Measurements from ENCODE around the gene COL17A1. TPM values are rescaled to one million over a fixed set of nuclear protein-coding genes. Genes with fewer than 3 reads are reported as not detected.

COL17A1 gene
- polyA plus RNA-seq, 3 donors = 0.27 to 0.97 (median 0.29) TPM

DNA sequence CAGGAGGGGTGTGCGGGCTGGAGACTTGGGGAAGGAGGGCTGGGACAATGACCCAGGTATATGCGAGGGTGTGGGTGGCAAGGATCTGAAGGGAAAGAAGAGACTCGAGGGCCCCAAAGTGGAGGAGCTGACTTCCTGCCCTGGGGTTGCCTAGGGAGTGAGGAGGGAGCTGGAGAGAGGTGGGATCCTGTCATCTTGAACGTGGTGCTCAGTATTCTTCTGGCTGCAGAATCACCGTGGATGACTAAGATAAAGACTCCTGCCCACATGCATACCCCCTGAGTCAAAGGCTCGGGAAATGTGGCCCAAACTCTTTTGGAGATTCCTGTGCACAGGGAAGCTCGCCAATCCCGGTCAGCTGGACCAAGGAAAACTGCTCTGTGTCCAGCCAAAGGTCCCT lies 31.2 kb downstream of the COL17A1 start:
- DNase-seq (ENCODE audit: low read depth in 3 of 3, low spot score in 2 of 3) = no peak

DNA sequence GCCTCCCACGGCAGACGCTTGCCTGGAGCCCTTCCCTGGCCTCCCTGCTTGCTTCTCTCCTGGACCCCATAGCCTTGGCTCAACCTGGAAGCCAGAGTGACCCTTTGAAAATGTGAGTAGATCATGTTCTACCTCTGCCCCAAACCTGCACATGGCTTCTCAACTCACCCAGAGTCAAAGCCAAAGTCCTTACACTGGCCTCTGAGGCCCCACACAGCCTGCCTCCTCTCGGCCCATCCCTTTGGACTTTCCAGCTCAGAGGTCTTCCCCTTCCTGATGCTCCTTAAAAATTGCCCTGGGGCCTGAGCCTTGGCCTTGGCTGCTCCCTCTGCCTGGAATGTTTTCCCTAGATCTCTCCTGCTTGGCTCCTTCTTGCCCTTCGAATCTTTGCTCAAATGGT lies 32.5 kb downstream of the COL17A1 start:
- no peak for DNase-seq (ENCODE audit: low read depth in 3 of 3, low spot score in 2 of 3)

DNA sequence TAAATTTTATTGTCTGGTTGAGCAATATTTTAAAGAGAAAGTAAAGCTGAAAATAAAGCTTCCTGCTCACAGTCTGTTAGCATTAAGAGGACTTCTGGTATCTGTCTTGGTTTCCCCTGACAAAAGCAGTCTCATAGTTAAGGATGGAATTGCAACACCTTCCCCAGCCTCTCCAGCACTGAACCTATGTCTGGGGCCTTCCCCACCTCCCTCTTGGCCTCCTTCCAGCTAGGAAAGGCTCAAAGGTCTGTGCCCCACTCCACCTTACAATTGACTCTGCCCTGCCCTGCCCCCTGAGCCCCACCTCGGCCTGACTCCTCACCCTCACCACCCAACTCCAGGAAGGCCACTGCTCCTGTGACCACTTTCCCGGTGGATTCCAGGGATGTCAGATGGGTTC lies 33.2 kb downstream of the COL17A1 start:
- DNase-seq (ENCODE audit: low read depth in 3 of 3, low spot score in 2 of 3) = no peak

DNA sequence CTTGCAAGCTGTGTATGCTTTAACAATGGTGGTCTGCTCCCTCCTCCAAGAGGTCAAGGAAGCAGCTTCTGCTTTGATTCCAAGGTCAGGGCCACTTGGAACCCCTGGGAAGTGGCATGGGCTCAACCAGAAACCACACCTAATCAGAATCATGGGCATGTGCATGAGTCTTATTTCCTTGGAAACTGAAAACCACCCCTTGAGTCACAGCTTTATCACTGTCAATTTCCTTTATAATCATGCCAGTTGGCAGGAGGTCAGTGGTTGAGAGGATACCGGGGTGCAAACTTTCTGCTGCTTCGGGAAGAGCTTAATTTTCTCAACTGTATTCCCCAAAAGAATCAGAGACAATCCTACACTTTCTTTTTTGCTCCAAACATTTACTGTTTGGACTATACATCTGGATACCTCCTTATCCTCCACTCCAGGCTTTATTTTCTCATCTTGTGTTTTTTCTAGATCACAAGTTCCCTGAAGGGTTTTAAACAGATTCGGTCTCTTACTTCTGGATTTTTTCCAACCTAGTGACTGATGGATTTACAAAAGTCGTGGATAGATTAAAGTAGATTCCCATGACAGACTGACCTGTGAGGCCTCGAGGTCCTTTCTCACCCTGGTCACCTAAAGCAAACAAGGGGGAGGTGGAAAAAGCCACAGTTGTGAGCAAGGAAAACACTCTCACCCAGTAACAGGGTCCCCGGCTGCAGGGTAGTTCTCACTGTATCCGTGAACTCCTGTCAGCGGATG lies 36.0 kb downstream of the COL17A1 start:
- no peak for DNase-seq (ENCODE audit: low read depth in 3 of 3, low spot score in 2 of 3)

DNA sequence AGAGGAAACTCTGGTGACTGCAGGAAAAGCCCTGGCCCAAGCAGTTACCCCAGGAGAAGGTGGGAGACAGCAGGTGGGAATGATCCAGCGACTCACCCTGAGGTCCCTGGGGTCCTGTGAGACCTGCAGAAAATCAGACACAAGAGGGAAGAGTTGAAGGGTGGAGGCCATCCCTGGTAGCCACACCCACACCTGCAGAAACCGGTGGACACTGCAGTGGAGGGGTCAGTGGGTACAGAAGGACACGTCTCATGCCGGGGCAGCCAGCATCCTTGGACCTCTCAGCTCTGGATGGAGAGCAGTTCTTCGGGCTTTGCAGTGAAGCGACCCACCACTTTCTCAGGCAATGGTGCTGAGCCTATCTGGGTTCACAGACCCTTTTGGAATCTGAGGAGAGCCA lies 39.0 kb downstream of the COL17A1 start:
- DNase-seq (ENCODE audit: low read depth in 3 of 3, low spot score in 2 of 3) = no peak

DNA sequence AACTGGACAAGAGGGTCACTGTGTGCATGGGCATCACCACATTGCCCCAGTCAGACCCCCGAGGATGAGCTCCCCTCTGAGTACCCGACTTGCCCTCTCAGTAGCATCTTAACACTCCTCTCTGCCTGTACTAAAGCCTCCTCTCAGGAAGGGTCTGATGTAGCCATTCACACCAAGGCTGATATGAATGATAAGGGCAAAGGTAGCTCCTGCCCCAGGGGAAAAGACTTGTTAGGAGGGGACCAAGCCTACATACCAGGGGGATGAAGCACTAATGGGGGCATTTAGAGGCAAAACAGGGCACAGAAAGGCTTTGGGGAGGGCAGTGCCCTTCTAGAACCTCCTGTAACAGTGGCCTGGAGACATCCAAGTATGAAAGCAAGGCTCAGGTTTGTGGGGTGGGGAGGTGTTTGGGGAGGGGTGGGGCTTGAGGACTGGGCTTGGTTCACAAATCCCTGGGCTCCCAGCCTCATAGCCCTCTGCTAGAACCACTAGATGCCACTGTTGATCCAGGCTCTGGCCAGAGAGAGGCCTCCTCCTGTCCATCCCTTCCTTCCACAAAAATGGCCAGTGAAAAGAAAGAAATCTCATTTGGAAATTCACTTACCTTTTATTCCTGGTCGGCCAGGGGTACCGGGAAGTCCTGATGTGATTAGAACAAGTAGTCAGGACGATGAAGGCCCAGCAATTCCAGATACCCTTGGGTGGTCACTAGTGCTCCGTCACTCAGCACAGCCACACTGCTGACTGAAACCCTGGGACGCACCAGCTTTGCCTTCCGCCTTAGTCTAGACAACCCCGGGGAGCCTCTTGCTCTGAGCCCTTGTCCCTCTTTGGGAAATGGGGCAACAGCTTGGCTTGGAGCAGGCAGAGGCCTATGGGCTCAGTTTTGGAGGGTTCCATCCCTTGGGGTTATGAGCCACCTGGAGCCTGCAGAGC lies 40.3 kb downstream of the COL17A1 start:
- peak in 2 of 3 donors; percentile 14 to 49 for DNase-seq (ENCODE audit: low read depth in 3 of 3, low spot score in 2 of 3)

DNA sequence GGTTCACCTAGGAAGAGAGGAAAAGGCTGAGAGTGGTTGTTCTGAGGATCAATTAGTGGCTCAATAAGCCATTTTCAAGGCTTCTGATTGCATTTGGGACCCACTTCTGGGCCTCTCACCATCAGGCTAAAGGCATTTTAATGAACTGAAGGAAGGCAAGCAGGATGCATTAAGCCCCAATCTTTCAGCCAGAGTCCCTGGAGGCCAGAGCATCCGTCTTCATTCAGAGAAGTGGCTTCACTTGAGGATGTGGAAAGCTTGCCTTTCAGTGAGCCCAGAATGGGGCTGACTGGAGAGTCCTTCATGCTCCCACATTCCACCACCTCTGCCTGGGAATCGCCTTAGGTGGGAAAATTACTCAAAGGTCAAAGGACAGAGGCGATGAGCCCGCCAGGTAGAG lies 41.8 kb downstream of the COL17A1 start:
- DNase-seq (ENCODE audit: low read depth in 3 of 3, low spot score in 2 of 3) = no peak

DNA sequence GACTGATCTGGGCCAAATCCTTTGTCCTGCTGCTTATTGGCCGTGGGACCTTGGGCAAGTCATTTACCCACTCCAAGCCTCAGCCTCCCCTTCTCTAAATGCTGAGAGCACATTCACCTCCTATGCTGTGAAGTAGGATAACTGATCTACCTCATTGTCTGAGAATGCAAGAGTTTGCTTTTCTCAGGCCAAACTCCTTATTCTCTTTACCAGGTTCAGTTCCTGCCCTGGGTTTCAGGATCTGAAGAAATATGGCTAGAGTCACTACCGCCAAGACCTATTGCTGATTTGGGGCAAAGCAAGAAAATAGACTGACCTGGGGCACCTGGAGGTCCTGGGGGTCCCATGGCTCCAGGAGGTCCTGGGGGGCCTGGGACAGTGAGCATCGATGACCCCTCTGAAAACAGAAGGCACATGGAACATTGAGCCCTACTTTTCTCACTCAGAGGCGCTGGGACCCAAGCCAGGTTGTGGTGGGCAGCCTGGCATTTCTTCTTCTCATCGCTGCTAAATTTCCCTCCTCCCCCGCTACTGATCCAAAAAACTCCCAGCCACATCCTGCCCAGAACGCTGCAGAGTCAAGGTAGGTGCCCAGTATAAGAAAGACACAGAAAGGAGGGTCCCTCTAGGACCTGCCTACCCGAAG lies 42.4 kb downstream of the COL17A1 start:
- no peak for DNase-seq (ENCODE audit: low read depth in 3 of 3, low spot score in 2 of 3)

DNA sequence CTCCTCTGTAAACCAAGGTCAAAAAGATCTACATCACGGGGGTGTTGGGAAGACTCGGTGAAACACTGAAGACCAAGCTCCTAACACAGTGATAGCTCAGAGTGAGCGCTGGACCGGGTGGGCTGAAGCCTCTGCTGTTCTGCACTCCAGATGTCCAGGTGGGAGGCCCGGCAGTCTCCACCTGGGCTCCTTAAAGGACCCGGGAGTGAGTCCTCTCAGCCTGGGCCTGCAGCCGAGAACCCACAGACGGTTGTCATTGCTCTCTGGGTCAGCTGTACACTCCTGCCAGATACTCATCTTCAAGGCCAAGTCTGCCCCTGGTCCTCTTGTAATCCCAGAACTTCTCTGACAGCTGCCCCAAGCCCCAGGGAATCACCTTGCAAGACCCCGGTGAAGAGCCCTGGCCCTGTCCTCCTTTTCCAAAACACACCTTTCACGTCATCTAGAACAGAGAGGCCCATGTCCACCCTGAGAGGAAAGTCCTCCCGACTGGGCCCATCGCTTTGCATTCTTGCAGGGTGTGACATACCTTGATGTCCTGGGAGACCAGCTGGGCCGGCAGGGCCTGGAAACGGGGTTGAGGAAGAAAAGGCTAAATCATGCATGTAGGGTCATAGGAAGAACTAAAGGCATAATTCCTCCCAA lies 43.7 kb downstream of the COL17A1 start:
- DNase-seq (ENCODE audit: low read depth in 3 of 3, low spot score in 2 of 3) = no peak

DNA sequence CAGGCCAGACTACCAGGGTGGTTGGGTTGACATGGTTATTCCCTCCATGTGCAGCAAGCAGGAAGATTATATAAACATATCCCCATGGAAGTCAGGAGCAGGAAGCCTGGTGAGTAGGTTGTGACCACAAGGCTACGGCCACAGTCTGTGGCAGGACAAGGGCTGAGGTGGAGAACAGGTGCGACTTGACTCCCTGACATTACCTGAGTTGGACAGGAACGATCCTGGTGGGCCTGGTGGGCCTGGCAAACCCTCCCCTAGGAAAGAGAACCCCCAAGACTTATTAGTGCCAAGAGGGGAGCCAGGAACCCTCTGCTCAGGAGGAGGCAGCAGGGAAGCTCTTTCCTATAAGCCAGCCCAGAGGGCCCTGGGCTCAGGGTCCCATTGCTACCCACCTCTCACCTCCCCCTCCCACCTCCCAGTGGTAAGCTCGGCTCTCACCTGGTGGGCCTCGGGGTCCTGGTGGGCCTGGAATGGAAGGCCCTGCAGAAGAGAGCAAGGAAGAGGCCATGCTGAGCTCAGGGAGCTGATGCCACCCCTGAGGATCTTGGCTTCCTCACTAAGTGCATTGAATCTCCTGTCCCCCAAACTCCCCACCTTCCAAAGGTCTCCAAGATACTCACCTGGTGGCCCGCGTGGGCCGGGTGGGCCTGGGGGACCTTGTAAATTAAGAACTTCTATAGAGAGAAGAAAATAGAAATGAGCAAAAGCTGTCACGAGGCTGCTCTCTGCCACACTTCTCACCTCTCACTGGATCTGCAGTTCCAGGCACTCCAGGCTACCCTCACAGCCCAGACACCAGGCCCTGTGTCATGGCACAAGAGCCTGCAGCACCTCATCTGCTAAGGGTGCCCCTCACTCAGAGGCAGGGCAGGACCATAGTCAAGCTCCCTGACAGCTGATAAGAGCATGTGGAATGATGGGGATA lies 44.6 kb downstream of the COL17A1 start:
- no peak for DNase-seq (ENCODE audit: low read depth in 3 of 3, low spot score in 2 of 3)

DNA sequence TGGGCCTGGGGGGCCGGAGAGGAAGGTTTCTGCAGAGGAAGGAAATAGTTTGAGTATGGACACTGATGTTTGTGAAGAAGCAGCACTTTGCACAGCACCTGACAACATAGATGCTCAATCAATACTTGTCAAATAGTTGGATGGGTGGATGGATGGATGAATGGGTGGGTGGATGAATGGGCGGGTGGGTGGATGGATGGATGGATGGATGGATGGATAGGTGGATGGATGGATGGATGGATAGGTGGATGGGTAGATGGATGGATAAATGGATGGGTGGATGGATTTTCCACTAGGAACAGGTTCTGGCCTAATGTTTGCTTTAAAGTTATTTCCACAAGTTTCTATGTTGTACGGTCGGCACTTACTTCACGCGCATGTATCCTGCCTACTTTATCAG lies 45.3 kb downstream of the COL17A1 start:
- DNase-seq (ENCODE audit: low read depth in 3 of 3, low spot score in 2 of 3) = no peak

DNA sequence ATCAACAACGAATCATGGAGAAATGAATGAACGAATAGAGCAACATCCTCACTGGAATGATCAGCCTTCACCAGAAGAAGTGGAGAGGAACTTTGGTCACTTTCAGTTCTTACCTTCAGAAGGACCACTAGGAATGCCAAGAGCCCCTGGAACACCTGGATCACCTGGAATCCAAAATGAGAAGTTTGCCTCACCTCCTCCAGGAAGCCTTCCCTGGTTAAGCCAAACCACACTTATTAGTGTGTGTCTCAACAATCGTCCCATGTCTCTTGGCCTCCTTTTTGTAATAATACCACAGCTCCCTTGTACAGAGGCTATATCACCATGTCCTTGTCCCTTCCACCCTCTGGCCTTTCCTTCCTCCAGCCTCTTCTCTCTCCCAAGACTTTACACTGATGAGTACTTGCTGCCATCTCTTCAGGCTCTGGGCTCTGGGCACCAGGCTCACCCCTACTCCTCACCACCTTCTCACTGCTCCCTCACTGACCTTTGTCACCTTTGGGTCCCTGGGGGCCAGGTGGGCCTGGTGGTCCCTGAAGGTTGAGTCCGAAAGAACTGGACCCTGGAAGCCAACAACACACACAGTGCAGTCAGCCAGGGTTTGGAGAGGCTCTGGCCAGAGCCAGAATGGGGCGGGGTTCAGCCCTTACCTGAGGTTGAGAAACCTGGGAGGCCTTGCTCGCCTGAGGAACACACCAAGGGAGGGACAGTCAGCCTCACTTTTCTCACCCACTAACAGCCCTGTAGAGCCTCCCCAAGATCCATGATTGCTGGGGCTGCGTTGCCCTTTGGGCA lies 46.5 kb downstream of the COL17A1 start:
- no peak for DNase-seq (ENCODE audit: low read depth in 3 of 3, low spot score in 2 of 3)

DNA sequence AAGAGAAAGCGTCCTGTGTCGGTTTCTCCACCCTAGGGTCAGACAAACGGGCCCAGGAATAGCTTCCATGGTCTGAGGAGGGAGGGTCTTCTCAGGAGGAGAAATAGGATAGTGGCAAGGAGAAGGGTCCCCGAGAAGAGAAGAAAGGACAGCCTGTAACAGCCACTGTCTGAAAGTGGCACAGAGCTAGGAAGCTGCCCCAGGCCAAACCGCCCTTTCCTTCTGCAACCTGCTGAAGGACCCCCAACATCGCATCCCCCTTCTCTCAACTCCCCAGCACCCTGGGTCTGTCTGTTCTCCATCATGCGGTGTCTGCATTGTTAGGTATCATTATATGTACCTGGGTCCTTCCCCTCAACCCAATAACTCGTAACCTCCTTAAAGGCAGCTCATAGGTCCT lies 47.1 kb downstream of the COL17A1 start:
- DNase-seq (ENCODE audit: low read depth in 3 of 3, low spot score in 2 of 3) = no peak

DNA sequence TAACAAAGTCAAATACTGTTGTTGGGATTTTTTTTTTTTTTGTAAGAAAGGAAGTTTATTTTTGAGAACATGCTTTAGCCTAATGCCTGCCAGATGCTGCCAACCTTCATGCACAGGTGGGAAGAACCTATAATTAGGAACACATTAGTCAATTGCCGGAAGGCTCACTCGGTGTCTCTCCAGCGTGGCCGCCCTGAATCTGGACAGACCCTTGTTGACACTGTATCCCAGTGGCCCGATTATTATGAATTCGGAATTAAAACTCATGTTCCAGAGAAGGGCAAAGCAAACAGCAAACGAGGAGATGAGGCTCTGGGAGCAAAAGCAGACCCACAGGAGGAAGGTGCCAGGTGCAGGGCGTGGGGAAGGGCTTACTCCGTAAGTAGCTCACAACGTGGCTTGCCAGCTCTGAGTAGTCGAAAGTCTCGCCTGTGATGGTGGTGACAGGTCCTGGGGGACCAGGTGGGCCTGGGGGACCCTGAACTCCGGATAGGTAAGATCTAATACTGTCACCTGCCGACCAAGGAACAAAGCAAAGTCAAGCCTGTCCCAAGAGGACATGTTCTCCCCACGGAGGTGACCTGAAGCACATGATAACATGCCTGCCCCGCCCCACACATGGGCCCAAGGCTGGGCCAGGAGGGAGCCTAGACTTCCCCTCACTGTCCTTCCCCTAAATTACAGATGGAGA lies 48.3 kb downstream of the COL17A1 start:
- no peak for DNase-seq (ENCODE audit: low read depth in 3 of 3, low spot score in 2 of 3)

DNA sequence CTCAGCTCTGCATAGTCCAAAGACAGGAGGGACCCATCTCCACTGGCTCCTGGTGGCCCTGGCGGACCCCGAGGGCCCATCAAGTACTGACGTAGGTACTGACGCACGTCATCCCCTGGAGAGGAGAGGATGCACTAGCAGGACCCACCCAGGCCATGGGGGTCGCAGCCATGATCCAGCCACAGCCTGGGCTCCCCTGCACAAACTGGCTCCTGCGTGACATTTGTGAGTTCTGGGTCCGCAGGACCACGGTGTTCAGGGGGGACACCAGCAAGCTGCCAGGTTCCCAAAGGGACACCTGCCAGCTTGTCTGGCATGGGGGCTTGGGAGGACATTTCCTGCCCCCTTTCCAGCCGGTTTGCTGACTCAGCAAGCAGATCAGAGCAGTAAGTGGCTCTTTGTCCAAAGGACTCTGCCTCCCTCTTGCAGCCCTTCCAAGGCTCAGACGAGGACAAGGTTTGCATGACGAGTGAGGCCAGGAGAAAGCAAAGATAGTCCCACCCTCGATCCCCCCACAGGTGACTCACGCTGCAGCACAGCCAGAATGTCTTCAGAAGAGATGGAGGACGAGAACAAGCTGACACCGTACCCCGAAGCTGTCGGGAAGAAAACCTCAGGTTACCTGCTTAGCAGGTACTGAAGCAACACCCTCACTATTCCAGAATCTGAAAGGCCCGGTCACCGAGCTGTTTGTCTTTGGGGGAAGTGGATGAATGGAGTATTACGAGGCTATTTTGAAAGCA lies 49.0 kb downstream of the COL17A1 start:
- no peak for DNase-seq (ENCODE audit: low read depth in 3 of 3, low spot score in 2 of 3)

DNA sequence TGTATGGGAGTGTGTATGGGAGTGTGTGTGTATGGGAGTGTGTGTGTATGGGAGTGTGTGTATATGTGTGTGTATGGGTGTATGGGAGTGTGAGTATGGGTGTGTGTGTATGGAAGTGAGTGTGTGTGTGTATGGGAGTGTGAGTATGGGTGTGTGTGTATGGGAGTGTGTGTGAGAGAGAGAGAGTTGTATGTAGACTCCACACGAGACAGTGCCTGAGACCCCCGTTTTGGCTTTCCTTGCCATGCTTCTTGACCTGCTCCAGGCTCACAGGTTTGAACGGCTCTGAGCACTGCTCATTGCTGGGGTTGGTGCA lies 49.7 kb downstream of the COL17A1 start:
- no peak for DNase-seq (ENCODE audit: low read depth in 3 of 3, low spot score in 2 of 3)

DNA sequence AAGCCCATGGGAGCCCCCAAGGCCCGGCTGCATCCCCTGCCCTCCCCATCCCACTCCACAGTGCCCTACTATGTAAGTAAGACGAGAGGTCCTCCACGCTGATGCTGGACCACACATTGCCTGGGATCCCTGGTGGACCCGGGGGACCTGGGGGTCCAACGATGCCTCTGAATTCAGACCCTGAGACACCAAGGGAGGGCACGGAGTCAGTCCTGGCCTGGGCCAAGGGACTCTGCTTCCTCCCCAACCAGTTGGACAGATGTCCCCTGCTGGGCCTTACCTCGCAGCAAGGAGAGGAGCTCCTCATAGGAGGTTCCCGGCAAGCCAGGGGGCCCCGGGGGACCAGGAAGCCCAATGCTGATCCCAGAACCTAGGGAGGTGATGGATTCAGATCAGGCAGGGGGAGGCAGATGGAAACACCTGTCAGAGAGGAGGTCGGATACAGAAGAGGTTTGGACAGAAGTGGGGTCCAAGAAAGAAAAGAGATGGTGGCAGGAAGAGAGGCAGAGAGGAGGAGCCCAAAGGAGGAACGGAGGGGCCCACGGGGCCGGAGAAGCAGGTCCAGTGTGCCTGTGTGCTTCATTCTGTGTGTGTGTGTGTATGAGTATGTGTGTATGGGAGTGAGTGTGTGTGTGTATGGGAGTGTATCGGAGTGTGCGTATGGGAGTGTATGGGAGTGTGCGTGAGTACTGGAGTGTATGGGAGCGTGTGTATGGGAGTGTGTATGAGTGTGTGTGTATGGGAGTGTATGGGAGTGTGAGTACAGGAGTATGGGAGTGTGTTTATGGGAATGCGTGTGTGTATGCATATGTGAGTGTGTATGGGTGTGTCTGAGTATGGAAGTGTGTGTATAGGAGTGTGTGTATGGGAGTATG lies 50.2 kb downstream of the COL17A1 start:
- no peak for DNase-seq (ENCODE audit: low read depth in 3 of 3, low spot score in 2 of 3)
